HFFc6 (cell line): ENCODE data around the gene KCNK4. TPM values are rescaled to one million over a fixed set of nuclear protein-coding genes. Genes with fewer than 3 reads are reported as not detected.

Experiments
- DNase-seq: peaks from one replicate; pipeline ENCODE4 v3.0.0-alpha.2; 2018
- H3K27ac Mint-ChIP-seq: 2 replicates; pipeline ENCODE4 v1.8.0; 2020; ENCODE audit warnings: mild to moderate bottlenecking, mixed read lengths
- H3K27me3 Mint-ChIP-seq: 2 replicates; pipeline ENCODE4 v1.8.0; 2021; ENCODE audit warnings: mild to moderate bottlenecking, moderate library complexity, mixed read lengths; ENCODE audit not compliant: insufficient read depth
- H3K36me3 Mint-ChIP-seq: 2 replicates; pipeline ENCODE4 v1.8.0; 2021; ENCODE audit warnings: low read depth, mixed read lengths
- H3K4me1 Mint-ChIP-seq: 2 replicates; pipeline ENCODE4 v1.8.0; 2020; ENCODE audit warnings: low read depth, mixed read lengths
- H3K4me3 Mint-ChIP-seq: 2 replicates; pipeline ENCODE4 v1.8.0; 2020; ENCODE audit warnings: mild to moderate bottlenecking, moderate library complexity, mixed read lengths
- H3K9me3 Mint-ChIP-seq: 2 replicates; pipeline ENCODE4 v1.8.0; 2020; ENCODE audit warnings: mild to moderate bottlenecking, mixed read lengths
- CTCF ChIP-seq: fragments of 200-600 bp; sonication (generic); IDR thresholded peaks from 2 replicates; pipeline ENCODE4 v1.5.0; 2021; ENCODE audit warnings: antibody characterized with exemption, mild to moderate bottlenecking
- total RNA-seq, 6 experiments: library from RNA; stranded (reverse); fragmentation: NEBNext Ultra II Directional; extraction: Animal tissue kit (Norgen Biotek cat#: 25700); gene quantifications; 2 replicates in 1 of 6; 3 replicates in 5 of 6; pipeline ENCODE4 v1.2.3, GENCODE V29; 2021

KCNK4 gene
- total RNA-seq, 6 experiments from 2014 or later: 0.14 TPM; not detected in 5

- H3K9me3 Mint-ChIP-seq: no peaks in the 10 kb centered on the region
- DNase-seq: no peak
- TF ChIP-seq CTCF: no peak
- H3K4me3 Mint-ChIP-seq: peak within 1 kb of the TSS; percentile 78
- H3K36me3 Mint-ChIP-seq: no peaks in the 10 kb centered on the region
- peaks cover 48% of the 10 kb centered on the region for H3K27me3 Mint-ChIP-seq
- no peak within 1 kb of the TSS for H3K27ac Mint-ChIP-seq
- H3K4me1 Mint-ChIP-seq: peaks cover 18% of the 10 kb centered on the region
These were observed 8.9 kb downstream of the KCNK4 start, which contains the start of gene CATSPERZ for GRCh38 chr11:64299847-64300648. TSS of gene CATSPERZ (plus strand) at chr11:64300358. CDS start at chr11:64300411, 53 bp downstream.

GRCh38 chr11:64303109-64304031, 12.3 kb downstream of the KCNK4 start:
- no peak for TF ChIP-seq CTCF
- DNase-seq: no peak
- Mint-ChIP-seq H3K9me3 (no peaks in the 10 kb centered on the region), H3K4me1 (peaks cover 26% of the 10 kb centered on the region), H3K36me3 (no peaks in the 10 kb centered on the region), H3K4me3 (no peak overlapping the region), H3K27me3 (peaks cover 23% of the 10 kb centered on the region), H3K27ac (no peak overlapping the region)

GRCh38 chr11:64304032-64304315, 12.9 kb downstream of the KCNK4 start:
- Mint-ChIP-seq H3K4me1 (peaks cover 26% of the 10 kb centered on the region), H3K9me3 (no peaks in the 10 kb centered on the region), H3K36me3 (no peaks in the 10 kb centered on the region), H3K27me3 (peaks cover 17% of the 10 kb centered on the region), H3K27ac (peak overlapping the region; percentile 94), H3K4me3 (peak overlapping the region; percentile 96)
- no peak for TF ChIP-seq CTCF
- no peak for DNase-seq

- no peaks in the 10 kb centered on the region for H3K36me3 Mint-ChIP-seq
These were observed 13.4 kb downstream of the KCNK4 start for GRCh38 chr11:64304316-64305072.

More at GRCh38 chr11:64304316-64305072, 13.4 kb downstream of the KCNK4 start:
- TF ChIP-seq CTCF: peak; percentile 95
- H3K4me1 Mint-ChIP-seq: peaks cover 26% of the 10 kb centered on the region
- H3K9me3 Mint-ChIP-seq: no peaks in the 10 kb centered on the region
- peaks cover 15% of the 10 kb centered on the region for H3K27me3 Mint-ChIP-seq
- peak overlapping the region; percentile 96 for H3K4me3 Mint-ChIP-seq
- peak; percentile 82 for DNase-seq
- H3K27ac Mint-ChIP-seq: peak overlapping the region; percentile 94
